GM12873 (cell line): ENCODE data around the gene CARD19.

Experiments
- CTCF ChIP-seq: IDR thresholded peaks from 2 replicates; pipeline ENCODE4 v1.5.1; 2012; ENCODE audit warnings: low read depth, mild to moderate bottlenecking, moderate library complexity, low read length, control low read depth; ENCODE audit not compliant: insufficient read depth; ENCODE audit errors: missing control alignments

The CARD19 gene

DNA sequence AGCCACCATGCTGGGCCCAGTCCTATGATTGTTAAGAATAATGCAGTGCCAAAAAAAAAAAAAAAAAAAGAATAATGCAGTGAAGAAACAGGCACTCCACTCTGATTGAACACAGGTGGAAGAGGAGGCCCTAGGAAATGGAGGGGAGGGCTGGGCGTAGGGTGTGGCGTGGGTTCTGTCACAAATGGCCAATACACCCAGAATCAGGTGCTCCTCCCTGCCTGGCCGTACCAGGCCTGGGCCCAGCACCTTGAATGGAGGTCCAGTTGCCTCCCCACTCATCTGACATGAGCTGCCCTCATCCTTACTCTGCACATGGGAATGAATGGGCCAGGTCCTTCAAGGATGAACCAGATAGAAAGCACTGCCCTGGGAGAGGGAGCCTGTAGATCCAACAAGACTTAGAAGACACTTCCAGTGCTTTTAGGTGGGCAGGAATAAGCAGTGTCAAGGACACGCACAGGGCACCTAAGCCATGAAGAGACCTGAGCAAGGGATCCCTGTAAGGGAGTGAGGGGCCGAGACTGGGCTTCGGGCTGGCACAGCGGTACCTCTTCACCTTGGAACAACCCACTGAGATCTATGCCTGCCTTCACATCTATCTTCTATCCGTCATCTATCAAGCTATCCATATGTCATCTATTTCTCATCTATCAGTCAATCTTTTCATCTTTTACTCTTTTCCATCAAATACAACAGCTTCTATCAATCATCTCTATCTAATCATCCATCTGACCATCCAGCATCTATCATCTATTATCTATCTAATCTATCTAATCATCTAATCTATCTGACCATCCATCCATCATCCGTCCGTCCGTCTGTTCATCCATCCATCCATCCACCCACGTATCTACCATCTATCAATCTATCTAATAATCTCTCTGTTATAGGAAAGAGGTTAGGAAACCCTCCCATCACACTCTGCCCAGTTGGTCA is 22.2 kb downstream of the CARD19 start:
- TF ChIP-seq CTCF, result no peak

GRCh38 chr9:93118863-93119702 is 23.1 kb downstream of the CARD19 start:
- TF ChIP-seq CTCF, result no peak

DNA sequence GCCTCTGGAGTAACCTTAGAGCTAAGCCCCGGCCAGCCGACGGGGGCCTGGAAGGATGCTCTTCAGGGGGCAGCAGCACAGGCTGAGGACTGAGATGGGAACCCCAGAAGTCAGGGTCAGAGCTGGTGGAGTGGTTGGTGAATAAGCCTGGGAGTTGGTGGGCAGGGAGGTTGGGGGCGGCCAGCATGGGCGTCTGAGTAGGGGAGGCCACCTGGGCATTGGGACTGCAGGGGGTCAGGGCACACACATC is 23.6 kb downstream of the CARD19 start:
- no peak for TF ChIP-seq CTCF

DNA sequence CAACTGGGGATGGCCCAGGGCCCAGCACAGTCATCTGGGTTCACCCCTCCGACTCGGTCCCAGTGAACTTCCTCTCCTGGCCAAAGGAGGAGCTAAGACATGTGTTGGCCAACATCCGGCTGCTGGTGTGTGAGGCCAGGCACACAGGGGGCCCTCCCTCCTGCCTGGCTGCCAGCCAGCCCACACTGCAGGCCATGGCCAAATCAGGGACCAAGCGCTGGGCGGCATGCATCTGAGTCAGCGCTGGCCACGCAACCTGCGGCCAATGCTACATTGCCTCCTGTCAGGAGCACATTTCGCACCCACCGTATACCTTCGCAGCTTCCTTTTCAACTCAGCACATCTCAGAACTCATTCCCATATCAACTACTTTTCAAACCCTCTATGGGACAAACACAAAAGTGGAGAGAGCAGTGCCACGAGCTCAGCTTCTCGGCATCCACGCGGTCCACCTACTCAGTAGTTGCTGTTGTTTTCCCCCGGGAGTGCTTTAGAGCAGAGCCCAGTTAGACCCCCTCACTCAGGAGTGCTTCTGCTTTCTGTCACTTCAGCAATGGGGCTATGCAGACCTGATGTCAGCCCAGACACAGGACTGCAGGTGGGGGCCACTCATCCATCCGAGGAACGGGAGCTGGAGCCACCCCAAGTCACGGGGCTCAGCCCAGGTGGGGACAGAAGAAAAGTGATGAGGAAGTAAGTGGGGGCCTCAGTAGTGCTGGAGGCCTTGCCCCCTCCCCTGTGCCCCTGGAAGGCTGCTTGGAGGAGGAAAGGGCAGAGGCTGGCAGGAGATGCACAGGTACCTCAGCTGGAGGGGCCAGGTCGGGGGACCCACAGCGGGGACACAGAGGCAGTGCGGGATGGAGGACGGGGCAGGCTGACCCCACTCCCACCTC is 24.2 kb downstream of the CARD19 start:
- peak; percentile 66 for TF ChIP-seq CTCF

- TF ChIP-seq CTCF, result no peak
Observed at GRCh38 chr9:93120846-93121315, 24.9 kb downstream of the CARD19 start.

GRCh38 chr9:93121316-93122241 is 25.6 kb downstream of the CARD19 start:
- TF ChIP-seq CTCF, result no peak
